ENCODE results near the gene CCDC157. TPM values are rescaled to one million over a fixed set of nuclear protein-coding genes. Genes with fewer than 3 reads are reported as not detected.

Gene CCDC157
- total and polyA plus RNA-seq, 9 of the 15 experiments (the other 6 are each of a cell fraction or from before 2014, with no cell fraction given), result 0.04 to 1.3 (median 0.68) TPM

DNA sequence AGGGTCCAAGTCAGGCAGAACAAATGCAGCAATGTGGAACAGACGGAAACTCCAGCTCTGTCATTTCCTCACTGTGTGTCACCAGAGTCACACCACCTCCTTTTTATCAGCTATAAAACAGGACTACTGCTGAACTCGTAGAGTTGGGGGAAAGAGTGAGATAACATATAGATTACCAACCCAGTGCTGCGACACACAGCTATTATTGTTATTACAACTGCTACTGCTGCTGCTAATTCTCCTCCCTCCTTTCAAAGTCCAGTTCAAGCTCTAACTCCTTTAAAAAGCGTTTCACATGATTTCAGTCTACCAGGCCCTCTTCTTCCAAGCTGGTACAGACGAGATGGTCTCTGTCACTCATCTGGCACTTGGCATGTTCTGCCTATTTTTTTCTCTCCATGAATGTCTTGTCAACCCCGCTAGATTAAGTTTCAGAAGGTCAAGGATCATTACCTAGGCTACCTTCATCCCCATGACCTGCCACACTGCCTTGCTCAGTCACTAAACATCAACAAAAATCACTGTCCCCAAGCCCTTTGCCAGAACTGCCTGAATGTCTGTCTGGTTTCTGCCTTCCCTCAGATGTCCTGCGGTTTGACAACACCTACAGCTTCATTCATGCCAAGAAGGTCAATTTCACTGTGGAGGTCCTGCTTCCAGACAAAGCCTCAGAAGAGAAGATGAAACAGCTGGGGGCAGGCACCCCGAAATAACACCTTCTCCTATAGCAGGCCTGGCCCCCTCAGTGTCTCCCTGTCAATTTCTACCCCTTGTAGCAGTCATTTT lies 65.1 kb downstream of the CCDC157 start (continued):
- TF ChIP-seq, protein P1, sequence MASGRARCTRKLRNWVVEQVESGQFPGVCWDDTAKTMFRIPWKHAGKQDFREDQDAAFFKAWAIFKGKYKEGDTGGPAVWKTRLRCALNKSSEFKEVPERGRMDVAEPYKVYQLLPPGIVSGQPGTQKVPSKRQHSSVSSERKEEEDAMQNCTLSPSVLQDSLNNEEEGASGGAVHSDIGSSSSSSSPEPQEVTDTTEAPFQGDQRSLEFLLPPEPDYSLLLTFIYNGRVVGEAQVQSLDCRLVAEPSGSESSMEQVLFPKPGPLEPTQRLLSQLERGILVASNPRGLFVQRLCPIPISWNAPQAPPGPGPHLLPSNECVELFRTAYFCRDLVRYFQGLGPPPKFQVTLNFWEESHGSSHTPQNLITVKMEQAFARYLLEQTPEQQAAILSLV (tag; IDR thresholded peaks at IDR 0.05), result no peak
- TF ChIP-seq CAMTA2 (CRISPR knock-in tag; conservative IDR thresholded peaks at IDR 0.05) (no peak), ZNF384 (IDR thresholded peaks at IDR 0.05; ENCODE audit: low read depth, low read length) (no peak), FOS (IDR thresholded peaks at IDR 0.05; ENCODE audit: extremely low read depth, insufficient read length) (no peak), CLOCK (CRISPR knock-in tag; IDR thresholded peaks at IDR 0.05; ENCODE audit: borderline replicate concordance) (no peak), NFE2 (IDR thresholded peaks at IDR 0.05; ENCODE audit: low read depth) (peak; percentile 32; the same call in 1 of the 2 replicates), MNT (conservative IDR thresholded peaks at IDR 0.05) (peak in 1 of 2 experiments; percentile 58; a peak in 2 of 4 replicates), STAG1 (CRISPR knock-in tag; IDR thresholded peaks at IDR 0.05; ENCODE audit: borderline replicate concordance) (no peak), DPF2 (IDR thresholded peaks at IDR 0.05) (peak; percentile 88), IFI16 (CRISPR knock-in tag; IDR thresholded peaks at IDR 0.05) (no peak)
- TF ChIP-seq, protein P2, sequence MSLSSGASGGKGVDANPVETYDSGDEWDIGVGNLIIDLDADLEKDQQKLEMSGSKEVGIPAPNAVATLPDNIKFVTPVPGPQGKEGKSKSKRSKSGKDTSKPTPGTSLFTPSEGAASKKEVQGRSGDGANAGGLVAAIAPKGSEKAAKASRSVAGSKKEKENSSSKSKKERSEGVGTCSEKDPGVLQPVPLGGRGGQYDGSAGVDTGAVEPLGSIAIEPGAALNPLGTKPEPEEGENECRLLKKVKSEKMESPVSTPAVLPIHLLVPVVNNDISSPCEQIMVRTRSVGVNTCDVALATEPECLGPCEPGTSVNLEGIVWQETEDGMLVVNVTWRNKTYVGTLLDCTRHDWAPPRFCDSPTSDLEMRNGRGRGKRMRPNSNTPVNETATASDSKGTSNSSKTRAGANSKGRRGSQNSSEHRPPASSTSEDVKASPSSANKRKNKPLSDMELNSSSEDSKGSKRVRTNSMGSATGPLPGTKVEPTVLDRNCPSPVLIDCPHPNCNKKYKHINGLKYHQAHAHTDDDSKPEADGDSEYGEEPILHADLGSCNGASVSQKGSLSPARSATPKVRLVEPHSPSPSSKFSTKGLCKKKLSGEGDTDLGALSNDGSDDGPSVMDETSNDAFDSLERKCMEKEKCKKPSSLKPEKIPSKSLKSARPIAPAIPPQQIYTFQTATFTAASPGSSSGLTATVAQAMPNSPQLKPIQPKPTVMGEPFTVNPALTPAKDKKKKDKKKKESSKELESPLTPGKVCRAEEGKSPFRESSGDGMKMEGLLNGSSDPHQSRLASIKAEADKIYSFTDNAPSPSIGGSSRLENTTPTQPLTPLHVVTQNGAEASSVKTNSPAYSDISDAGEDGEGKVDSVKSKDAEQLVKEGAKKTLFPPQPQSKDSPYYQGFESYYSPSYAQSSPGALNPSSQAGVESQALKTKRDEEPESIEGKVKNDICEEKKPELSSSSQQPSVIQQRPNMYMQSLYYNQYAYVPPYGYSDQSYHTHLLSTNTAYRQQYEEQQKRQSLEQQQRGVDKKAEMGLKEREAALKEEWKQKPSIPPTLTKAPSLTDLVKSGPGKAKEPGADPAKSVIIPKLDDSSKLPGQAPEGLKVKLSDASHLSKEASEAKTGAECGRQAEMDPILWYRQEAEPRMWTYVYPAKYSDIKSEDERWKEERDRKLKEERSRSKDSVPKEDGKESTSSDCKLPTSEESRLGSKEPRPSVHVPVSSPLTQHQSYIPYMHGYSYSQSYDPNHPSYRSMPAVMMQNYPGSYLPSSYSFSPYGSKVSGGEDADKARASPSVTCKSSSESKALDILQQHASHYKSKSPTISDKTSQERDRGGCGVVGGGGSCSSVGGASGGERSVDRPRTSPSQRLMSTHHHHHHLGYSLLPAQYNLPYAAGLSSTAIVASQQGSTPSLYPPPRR (CRISPR knock-in tag; IDR thresholded peaks at IDR 0.05; ENCODE audit: borderline replicate concordance), result no peak
- TF ChIP-seq, protein P3, sequence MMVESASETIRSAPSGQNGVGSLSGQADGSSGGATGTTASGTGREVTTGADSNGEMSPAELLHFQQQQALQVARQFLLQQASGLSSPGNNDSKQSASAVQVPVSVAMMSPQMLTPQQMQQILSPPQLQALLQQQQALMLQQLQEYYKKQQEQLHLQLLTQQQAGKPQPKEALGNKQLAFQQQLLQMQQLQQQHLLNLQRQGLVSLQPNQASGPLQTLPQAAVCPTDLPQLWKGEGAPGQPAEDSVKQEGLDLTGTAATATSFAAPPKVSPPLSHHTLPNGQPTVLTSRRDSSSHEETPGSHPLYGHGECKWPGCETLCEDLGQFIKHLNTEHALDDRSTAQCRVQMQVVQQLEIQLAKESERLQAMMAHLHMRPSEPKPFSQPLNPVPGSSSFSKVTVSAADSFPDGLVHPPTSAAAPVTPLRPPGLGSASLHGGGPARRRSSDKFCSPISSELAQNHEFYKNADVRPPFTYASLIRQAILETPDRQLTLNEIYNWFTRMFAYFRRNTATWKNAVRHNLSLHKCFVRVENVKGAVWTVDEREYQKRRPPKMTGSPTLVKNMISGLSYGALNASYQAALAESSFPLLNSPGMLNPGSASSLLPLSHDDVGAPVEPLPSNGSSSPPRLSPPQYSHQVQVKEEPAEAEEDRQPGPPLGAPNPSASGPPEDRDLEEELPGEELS (CRISPR knock-in tag; IDR thresholded peaks at IDR 0.05; ENCODE audit: borderline replicate concordance), result no peak
